H4 (cell line): ENCODE results near the gene TTC14. TPM values are rescaled to one million over a fixed set of nuclear protein-coding genes. Genes with fewer than 3 reads are reported as not detected.

Experiments used
- DNase-seq: peaks from one replicate; pipeline ENCODE4 v3.0.0-alpha.2; 2015; ENCODE audit warnings: low spot score
- total RNA-seq: library from RNA; depleted of rRNA; stranded (reverse); fragments of >200 nt; shearing (Covaris generic); gene quantifications from 2 replicates; pipeline ENCODE4 v1.2.3, GENCODE V29; 2014; rRNA removed

Gene TTC14
- total RNA-seq, 1 experiment from 2014 or later = 25.0 TPM

DNA sequence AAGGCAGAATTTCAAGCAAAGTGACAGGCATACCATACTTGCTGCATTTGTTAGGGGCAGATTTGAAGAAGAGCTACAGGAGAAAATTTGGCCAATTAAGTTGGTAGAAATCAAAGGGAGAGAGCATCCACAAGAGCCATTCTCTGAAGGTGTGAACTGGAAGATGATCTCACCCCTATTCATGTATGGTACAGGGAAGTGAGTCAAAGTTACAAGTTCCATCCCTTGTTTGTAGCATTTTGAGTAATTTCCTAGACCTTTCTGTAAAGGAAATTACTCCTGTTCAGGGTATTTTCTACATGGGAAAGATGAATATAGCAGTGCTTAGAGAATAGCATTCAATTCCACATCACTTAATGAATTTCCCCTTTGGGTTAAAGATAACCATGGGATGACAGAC lies 28.4 kb downstream of the TTC14 start:
- DNase-seq = no peak

- no peak for DNase-seq
Measured at GRCh38 chr3:180631317-180631716, 29.4 kb downstream of the TTC14 start.

DNA sequence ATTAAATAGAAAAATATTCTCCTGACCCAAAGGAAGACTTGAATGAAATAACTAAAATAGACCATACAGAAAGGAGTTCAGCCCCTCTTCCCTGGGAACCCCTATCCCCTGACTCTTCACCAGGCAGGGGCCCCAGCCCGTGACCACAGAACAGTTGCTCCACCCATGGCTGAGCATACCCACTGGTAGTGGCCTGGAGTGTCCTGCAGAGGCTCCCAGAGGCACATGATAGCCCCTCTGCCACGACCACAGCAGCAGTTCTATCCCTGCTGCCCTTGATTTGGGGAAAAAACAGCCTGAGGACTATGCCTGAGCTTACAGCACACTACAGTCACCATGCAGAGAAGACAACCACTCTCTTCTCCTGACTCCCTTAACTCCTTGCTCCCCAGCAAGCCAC lies 31.8 kb downstream of the TTC14 start:
- DNase-seq = peak; percentile 8

GRCh38 chr3:180640987-180641386 lies 39.0 kb downstream of the TTC14 start:
- no peak for DNase-seq

DNA sequence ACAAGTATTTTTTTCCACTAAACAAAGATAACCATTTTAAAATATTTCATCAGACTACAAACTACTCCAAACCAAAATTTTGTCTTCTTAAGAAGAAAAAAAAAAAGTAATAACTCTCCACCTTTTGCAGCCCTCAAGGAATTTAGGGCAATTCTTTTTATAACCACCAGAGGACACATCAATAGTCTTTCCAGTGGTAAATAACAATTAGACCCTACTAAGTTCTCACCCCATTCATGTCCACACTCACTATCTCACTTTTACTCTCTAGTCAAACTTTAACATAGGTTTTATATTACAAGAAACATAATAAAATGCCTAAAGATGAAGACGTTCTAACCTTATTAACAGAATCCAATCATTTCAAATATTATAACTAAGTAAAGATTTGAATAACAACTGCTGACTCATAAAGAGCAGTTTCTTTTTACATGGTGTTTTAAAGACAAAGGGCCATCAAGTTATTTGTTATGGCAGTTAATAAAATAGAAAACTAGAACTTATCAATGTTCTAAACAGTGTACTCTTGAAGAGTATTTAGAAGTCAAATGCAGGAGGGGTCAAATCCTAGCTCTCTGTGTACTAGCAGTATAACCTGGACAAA lies 44.3 kb downstream of the TTC14 start:
- no peak for DNase-seq

DNA sequence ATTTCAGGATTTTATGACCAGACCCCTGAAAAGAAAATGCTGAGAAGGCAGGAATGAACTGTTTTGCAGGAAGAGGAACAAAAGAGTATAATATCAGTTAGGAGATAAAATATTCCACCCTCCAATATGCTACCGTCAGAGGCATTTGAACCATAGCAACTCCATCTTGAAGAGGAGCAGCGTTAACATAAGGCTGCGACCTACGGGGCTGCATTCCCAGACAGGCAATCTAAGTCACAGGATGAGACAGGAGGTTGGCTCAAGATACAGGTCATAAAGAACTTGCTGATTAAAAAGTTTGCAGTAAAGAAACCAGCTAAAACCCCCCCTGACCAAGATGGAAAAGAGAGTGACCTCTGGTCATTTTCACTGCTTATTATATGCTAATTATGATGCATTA lies 54.4 kb downstream of the TTC14 start:
- DNase-seq = no peak

DNA sequence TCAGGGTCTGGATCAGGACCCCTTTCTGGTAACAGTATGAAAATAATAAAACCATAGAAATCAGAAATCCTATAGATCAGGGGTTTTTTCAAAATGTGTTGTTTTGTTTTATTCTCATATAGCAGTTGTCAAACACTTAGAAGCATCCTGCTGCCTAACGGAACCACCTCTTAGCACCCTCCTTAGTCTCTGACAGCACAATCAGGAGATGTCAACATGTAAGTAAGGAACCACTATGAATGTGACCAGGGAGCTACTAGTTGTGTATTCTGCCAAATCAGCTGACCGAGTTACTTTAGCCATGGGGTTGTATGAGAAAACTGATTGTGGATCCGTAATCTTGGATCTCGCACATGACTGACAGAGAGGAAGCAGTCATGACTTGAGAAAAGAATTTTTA lies 55.1 kb downstream of the TTC14 start:
- no peak for DNase-seq

Other genes with a start within 250 kb of the TTC14 start
- gene CCDC39, start 77.3 kb downstream of the TTC14 start, total RNA-seq = not detected in 2 replicates